D721Med (cell line): Measurements from ENCODE around the gene OTP.
"Not testable (repeated sequence)": the region's sequence is repeated elsewhere in the genome, so short reads cannot be mapped to it uniquely, and the experiment has no call there.

Experiments
- DNase-seq: peaks from one replicate; pipeline ENCODE4 v3.0.0; 2011; ENCODE audit warnings: low spot score; ENCODE audit not compliant: insufficient read length
- FAIRE-seq: peaks from 2 replicates; lab custom pipeline; 2011; peaks lifted over from hg19 to GRCh38; lab: Jason Lieb, UNC
- TF ChIP-seq, protein P1 (sequence below): IDR thresholded peaks from 2 replicates; pipeline ENCODE4 v1.5.1; 2012; ENCODE audit warnings: mild to moderate bottlenecking, control low read depth; ENCODE audit not compliant: insufficient read depth; ENCODE audit errors: missing control alignments

The OTP gene

DNA sequence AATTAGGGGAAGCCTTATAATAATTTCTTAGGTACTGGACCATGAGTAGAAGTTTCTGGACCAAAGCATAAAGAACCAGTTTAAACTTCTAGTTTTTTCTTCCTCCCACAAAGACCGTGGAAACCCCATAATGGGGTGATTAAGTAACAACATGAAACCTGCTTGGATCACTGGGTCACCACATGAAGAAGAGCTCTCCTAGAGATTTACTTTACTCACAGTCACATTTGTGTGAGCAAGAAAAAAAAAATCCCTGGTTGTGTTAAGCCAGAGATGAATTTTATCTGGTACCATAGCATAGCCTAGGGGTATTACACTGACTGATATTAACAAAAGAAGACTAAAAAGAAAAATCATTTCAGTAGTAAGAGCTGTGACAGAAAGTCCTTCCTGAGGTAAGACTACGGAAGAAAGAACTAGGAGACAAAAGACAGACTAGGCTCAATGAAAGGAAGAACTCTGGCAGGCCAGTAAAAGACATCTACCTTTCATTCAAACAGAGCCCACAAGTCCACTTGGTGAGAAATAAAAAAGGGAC, 15.2 kb downstream of the OTP start:
- DNase-seq: no peak

DNA sequence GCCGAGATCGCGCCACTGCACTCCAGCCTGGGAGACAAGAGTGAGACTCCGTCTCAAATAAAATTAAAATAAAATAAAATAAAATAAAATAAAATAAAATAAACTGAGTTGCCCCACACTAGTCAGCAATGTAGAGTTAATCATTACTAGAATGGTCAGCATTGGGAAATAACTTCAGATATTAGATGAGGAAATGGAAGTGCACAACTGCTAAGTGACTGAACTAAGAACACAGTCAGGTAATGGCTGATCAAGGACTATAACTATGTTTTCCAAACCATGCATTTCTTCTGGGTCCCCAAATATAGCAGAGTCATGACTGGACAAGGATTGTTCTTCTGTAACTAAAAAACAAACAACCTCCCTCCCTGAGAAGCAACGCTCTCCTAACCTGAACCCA, 17.1 kb downstream of the OTP start:
- TF ChIP-seq, protein P1, sequence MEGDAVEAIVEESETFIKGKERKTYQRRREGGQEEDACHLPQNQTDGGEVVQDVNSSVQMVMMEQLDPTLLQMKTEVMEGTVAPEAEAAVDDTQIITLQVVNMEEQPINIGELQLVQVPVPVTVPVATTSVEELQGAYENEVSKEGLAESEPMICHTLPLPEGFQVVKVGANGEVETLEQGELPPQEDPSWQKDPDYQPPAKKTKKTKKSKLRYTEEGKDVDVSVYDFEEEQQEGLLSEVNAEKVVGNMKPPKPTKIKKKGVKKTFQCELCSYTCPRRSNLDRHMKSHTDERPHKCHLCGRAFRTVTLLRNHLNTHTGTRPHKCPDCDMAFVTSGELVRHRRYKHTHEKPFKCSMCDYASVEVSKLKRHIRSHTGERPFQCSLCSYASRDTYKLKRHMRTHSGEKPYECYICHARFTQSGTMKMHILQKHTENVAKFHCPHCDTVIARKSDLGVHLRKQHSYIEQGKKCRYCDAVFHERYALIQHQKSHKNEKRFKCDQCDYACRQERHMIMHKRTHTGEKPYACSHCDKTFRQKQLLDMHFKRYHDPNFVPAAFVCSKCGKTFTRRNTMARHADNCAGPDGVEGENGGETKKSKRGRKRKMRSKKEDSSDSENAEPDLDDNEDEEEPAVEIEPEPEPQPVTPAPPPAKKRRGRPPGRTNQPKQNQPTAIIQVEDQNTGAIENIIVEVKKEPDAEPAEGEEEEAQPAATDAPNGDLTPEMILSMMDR: no peak
- FAIRE-seq (no peak), DNase-seq (no peak)

More for the DNA sequence above, 15.2 kb downstream of the OTP start:
- no peak for FAIRE-seq
- TF ChIP-seq, protein P1: no peak

DNA sequence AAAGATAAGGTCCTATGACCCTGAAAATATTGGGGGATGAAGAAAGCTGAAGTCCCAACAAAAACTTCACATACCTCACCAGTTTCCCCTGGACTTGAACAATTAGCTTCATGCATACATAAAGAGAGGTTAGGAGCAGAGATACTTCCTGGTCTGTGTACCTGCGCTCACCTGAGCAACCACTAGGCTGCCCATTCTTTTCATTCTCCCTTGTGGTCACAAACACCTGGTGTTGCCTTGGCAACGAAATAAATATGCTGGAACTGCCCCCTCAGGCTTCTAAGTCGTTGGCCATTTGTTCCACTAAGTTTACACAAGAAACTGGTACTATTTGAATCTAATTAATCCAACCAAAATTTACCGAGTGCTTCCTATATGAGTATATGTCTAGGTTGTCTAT, 18.1 kb downstream of the OTP start:
- TF ChIP-seq, protein P1: no peak
- DNase-seq (no peak), FAIRE-seq (no peak)

DNA sequence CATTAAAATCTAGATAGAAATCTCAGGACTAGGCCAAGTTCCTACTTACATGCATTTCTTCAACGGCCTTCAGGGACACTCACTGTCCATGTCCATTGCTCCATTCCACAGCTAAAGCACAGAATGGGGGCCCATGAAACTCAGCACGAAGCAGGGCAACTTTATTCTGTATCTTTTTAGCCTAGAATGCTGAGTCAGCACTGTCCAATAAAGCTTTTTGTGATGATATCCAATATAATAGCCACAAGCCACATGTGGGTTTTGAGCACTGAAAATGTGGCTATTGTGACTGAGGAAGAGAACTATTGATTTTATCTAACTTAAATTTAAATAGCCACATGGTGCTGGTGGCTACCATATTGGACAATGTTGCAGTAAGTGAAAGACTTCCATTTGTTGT, 21.6 kb downstream of the OTP start:
- DNase-seq (no peak), FAIRE-seq (no peak)
- TF ChIP-seq, protein P1: no peak

DNA sequence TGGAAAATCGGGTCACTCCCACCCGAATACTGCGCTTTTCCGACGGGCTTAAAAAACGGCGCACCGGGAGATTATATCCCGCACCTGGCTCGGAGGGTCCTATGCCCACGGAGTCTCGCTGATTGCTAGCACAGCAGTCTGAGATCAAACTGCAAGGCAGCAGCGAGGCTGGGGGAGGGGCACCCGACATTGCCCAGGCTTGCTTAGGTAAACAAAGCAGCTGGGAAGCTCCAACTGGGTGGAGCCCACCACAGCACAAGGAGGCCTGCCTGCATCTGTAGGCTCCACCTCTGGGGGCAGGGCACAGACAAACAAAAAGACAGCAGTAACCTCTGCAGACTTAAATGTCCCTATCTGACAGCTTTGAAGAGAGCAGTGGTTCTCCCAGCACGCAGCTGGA, 29.6 kb downstream of the OTP start:
- FAIRE-seq: not testable (repeated sequence)

DNA sequence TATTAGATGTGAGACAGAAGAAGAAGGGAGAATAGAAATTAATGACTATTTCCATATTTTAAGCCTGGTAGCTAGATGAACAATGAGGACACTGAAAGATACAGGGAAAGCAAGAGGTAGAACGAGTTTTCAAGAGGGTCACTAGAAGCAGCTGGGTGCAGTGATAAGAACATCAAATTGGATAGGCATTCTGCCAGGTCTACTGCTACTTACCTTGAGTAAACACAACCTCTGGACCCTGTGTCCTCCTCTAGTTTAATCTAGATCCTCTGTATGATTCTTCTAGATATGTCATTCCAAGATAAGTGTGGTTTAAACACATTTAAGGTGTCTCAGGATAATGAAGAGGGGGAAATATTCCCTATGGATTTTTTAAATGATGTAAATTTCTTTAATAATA, 31.2 kb downstream of the OTP start:
- TF ChIP-seq, protein P1: no peak
- DNase-seq (no peak), FAIRE-seq (no peak)

More for the DNA sequence above, 29.6 kb downstream of the OTP start:
- DNase-seq: not testable (repeated sequence)

DNA sequence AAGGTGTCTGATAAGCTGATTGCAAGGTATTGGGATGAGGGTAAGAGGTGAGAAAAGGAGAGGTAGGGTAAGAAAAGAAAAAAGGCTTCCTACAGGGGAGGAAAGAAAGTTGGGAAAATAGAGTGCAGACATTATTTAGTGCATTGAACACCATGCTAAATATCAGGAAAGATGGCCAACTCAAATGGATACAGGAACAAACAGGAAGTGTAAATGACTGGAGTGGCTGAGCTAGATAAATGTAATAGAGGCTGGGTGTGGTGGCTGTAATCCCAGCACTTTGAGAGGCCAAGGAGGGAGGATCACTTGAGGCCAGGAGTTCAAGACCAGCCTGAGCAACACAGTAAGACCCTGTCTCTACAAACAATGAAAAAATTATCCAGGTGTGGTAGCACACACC, 32.2 kb downstream of the OTP start:
- no peak for DNase-seq
- no peak for FAIRE-seq
- TF ChIP-seq, protein P1: no peak

DNA sequence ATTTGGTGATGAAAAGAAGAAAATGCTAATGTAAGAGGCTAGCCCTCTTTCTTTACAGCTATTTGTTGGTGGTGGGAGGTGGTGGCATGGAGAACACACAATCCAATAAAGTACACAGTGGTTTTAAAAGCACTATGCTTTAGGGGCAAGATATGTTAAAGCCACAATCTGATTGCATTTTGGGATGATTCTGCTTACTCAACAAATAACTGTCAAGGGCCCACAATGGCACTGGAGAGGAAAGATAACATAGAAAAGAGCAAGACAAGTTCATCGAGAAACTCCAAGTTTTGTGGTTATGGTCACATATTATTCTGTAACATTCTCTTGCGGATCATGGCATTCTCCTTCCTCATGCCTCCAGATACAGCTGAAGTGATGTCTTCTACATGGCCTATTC, 38.8 kb downstream of the OTP start:
- FAIRE-seq (no peak), DNase-seq (no peak)
- TF ChIP-seq, protein P1: no peak
